Measurements from ENCODE around the gene RPS6KA2. TPM values are rescaled to one million over a fixed set of nuclear protein-coding genes. Genes with fewer than 3 reads are reported as not detected.

RPS6KA2 gene
- total and polyA plus RNA-seq, 8 donors: 7.9 to 95.4 (median 22.9) TPM

GRCh38 chr6:166466178-166467122, 160.6 kb downstream of the RPS6KA2 start:
- no peak overlapping the region for H3K4me3 ChIP-seq
- DNase-seq: peak in 2 of 6 donors; percentile 17 to 43
- no peaks in the 10 kb centered on the region for H3K36me3 ChIP-seq
- no peaks in the 10 kb centered on the region for H3K27me3 ChIP-seq
- peak; percentile 66 to 87 (median 78) for ATAC-seq
- 64 to 67% methylated on average over 9 of the region's 9 CpGs for WGBS, 2 donors
- TF ChIP-seq CTCF (IDR thresholded peaks at IDR 0.05): no peak
- intact Hi-C loops (cut with DNase I): no loop called here
- no peak for FAIRE-seq
- no peaks in the 10 kb centered on the region for H3K9me3 ChIP-seq
- H3K4me1 ChIP-seq: no peaks in the 10 kb centered on the region
- peak overlapping the region; percentile 19 to 49 (median 29) for H3K27ac ChIP-seq

- intact Hi-C loops (cut with DNase I): no loop called here
- Histone ChIP-seq H3K27ac (peak overlapping the region; percentile 19 to 49 (median 29)), H3K9me3 (no peaks in the 10 kb centered on the region), H3K4me1 (no peaks in the 10 kb centered on the region), H3K4me3 (no peak overlapping the region), H3K36me3 (no peaks in the 10 kb centered on the region), H3K27me3 (no peaks in the 10 kb centered on the region)
- 66 to 67% methylated on average over 11 of the region's 11 CpGs for WGBS, 2 donors
- FAIRE-seq (no peak), DNase-seq (no peak), ATAC-seq (peak in 3 of 4 donors; percentile 21 to 46 (median 33))
- TF ChIP-seq CTCF (IDR thresholded peaks at IDR 0.05): no peak
Observed at GRCh38 chr6:166465671-166466087, 161.4 kb downstream of the RPS6KA2 start.

- H3K27ac ChIP-seq: no peak overlapping the region
- 91% methylated on average over 5 of the region's 5 CpGs for whole genome bisulfite sequencing, 2 donors
- H3K9me3 ChIP-seq: no peaks in the 10 kb centered on the region
- FAIRE-seq (no peak), DNase-seq (no peak), ATAC-seq (no peak)
- no peaks in the 10 kb centered on the region for H3K36me3 ChIP-seq
- TF ChIP-seq CTCF (IDR thresholded peaks at IDR 0.05): no peak
- H3K27me3 ChIP-seq: no peaks in the 10 kb centered on the region
- H3K4me1 ChIP-seq: no peaks in the 10 kb centered on the region
- no peak overlapping the region for H3K4me3 ChIP-seq
- intact Hi-C loops (cut with DNase I): no loop called here
Observed at GRCh38 chr6:166465003-166465399, 162.1 kb downstream of the RPS6KA2 start.

GRCh38 chr6:166464068-166465002, 162.7 kb downstream of the RPS6KA2 start:
- no peaks in the 10 kb centered on the region for H3K27me3 ChIP-seq
- no peak overlapping the region for H3K27ac ChIP-seq
- H3K4me1 ChIP-seq: no peaks in the 10 kb centered on the region
- 91 to 93% methylated on average over 22 of the region's 22 CpGs for WGBS, 2 donors
- DNase-seq (no peak), ATAC-seq (no peak), FAIRE-seq (no peak)
- H3K9me3 ChIP-seq: no peaks in the 10 kb centered on the region
- intact Hi-C loops (cut with DNase I): no loop called here
- TF ChIP-seq CTCF (IDR thresholded peaks at IDR 0.05): no peak
- H3K4me3 ChIP-seq: no peak overlapping the region
- no peaks in the 10 kb centered on the region for H3K36me3 ChIP-seq
